GM23248 (cell line): ENCODE measurements around the gene LAMA2.

ENCODE experiments used
- EZH2 ChIP-seq: fragments of 200-600 bp; sonication (generic); IDR thresholded peaks from 2 replicates; pipeline ENCODE4 v1.6.1; 2018; ENCODE audit warnings: antibody characterized with exemption, mild to moderate bottlenecking; ENCODE audit not compliant: insufficient read depth, poor library complexity, severe bottlenecking
- EZH2phosphoT487 ChIP-seq: fragments of 200-600 bp; sonication (generic); IDR thresholded peaks from 2 replicates; pipeline ENCODE4 v1.6.1; 2018; ENCODE audit warnings: antibody characterized with exemption, moderate library complexity, mild to moderate bottlenecking, low read depth; ENCODE audit not compliant: insufficient read depth

- TF ChIP-seq EZH2, result no peak
- TF ChIP-seq EZH2phosphoT487, result no peak
Observed at GRCh38 chr6:129292836-129293235, 409.9 kb downstream of the LAMA2 start.
